Liver (tissue), 9 donors: ENCODE measurements around the gene PLCL1. TPM values are rescaled to one million over a fixed set of nuclear protein-coding genes. Genes with fewer than 3 reads are reported as not detected.

Experiments used
- DNase-seq: peaks from one replicate; pipeline ENCODE4 v3.0.0-alpha.2; 2017; ENCODE audit warnings: low spot score
- H3K27ac ChIP-seq, 2 donors: one replicate each; pipeline ENCODE4 v1.7.0; 2013; ENCODE audit warnings: inconsistent platforms in 2 of 2, low read length in 2 of 2, control low read depth in 1 of 2, low read depth in 1 of 2, mild to moderate bottlenecking in 1 of 2
- H3K27me3 ChIP-seq, 4 donors: one replicate each; pipeline versions ENCODE4 v1.6.1 to v1.7.0; 2013; ENCODE audit warnings: low read length in 3 of 4, inconsistent platforms in 1 of 4, mild to moderate bottlenecking in 1 of 4, moderate library complexity in 1 of 4; ENCODE audit not compliant: control insufficient read depth in 4 of 4, insufficient read depth in 4 of 4
- H3K36me3 ChIP-seq, 4 donors: one replicate each; pipeline versions ENCODE4 v1.6.1 to v1.7.0; 2013; ENCODE audit warnings: low read length in 3 of 4, mild to moderate bottlenecking in 3 of 4, low read depth in 1 of 4, moderate library complexity in 1 of 4; ENCODE audit not compliant: control insufficient read depth in 4 of 4, insufficient read depth in 3 of 4
- H3K4me1 ChIP-seq, 4 donors: one replicate each; pipeline versions ENCODE4 v1.6.1 to v1.7.0; 2013; ENCODE audit warnings: low read length in 3 of 4, mild to moderate bottlenecking in 3 of 4, moderate library complexity in 1 of 4; ENCODE audit not compliant: control insufficient read depth in 4 of 4, insufficient read depth in 4 of 4
- H3K4me3 ChIP-seq, 3 donors: one replicate each; pipeline versions ENCODE4 v1.6.1 to v1.7.0; 2013; ENCODE audit warnings: low read length in 3 of 3, control low read depth in 1 of 3, low read depth in 1 of 3, mild to moderate bottlenecking in 1 of 3
- H3K9ac ChIP-seq, 2 donors: one replicate each; pipeline ENCODE4 v1.7.0; 2013; ENCODE audit warnings: low read length in 2 of 2, mild to moderate bottlenecking in 2 of 2, moderate library complexity in 2 of 2, control low read depth in 1 of 2, low read depth in 1 of 2
- H3K9me3 ChIP-seq, 4 donors: one replicate each; pipeline versions ENCODE4 v1.6.1 to v1.7.0; 2013; ENCODE audit warnings: low read length in 3 of 4; ENCODE audit not compliant: control insufficient read depth in 4 of 4
- ATF3 ChIP-seq: IDR thresholded peaks from 2 replicates; pipeline ENCODE4 v1.6.1; 2016; ENCODE audit warnings: antibody characterized with exemption
- EGR1 ChIP-seq, 2 donors: IDR thresholded peaks; 2 replicates each; pipeline ENCODE4 v1.6.1; 2016 to 2018; ENCODE audit warnings: antibody characterized with exemption in 2 of 2, low read depth in 2 of 2
- FOXA1 ChIP-seq: IDR thresholded peaks from 2 replicates; pipeline ENCODE4 v1.6.1; 2016; ENCODE audit warnings: antibody characterized with exemption
- FOXA2 ChIP-seq: IDR thresholded peaks from 2 replicates; pipeline ENCODE4 v1.6.1; 2016; ENCODE audit warnings: antibody characterized with exemption
- HNF4A ChIP-seq, 2 donors: conservative IDR thresholded peaks; 2 replicates each; pipeline ENCODE4 v1.6.1; 2016; ENCODE audit warnings: antibody characterized with exemption in 2 of 2, mild to moderate bottlenecking in 2 of 2
- HNF4G ChIP-seq: IDR thresholded peaks from 2 replicates; pipeline ENCODE4 v1.6.1; 2016; ENCODE audit warnings: antibody characterized with exemption
- JUND ChIP-seq, 2 donors: IDR thresholded peaks; 2 replicates each; pipeline ENCODE4 v1.6.1; 2016; ENCODE audit warnings: antibody characterized with exemption in 2 of 2
- MAX ChIP-seq: IDR thresholded peaks from 2 replicates; pipeline ENCODE4 v1.6.1; 2016; ENCODE audit warnings: antibody characterized with exemption
- NR2F2 ChIP-seq: IDR thresholded peaks from 2 replicates; pipeline ENCODE4 v1.6.1; 2016; ENCODE audit warnings: antibody characterized with exemption
- RAD21 ChIP-seq, 2 donors: IDR thresholded peaks; 2 replicates each; pipeline ENCODE4 v1.6.1; 2016; ENCODE audit warnings: antibody characterized with exemption in 2 of 2, mild to moderate bottlenecking in 2 of 2
- RXRA ChIP-seq, 2 donors: IDR thresholded peaks; 2 replicates each; pipeline ENCODE4 v1.6.1; 2017 to 2018; ENCODE audit warnings: antibody characterized with exemption in 2 of 2, mild to moderate bottlenecking in 1 of 2
- SP1 ChIP-seq: IDR thresholded peaks from 2 replicates; pipeline ENCODE4 v1.6.1; 2018; ENCODE audit warnings: antibody characterized with exemption, mild to moderate bottlenecking
- YY1 ChIP-seq: IDR thresholded peaks from 2 replicates; pipeline ENCODE4 v1.6.1; 2016; ENCODE audit warnings: antibody characterized with exemption, mild to moderate bottlenecking
- ZBTB33 ChIP-seq: IDR thresholded peaks from 2 replicates; pipeline ENCODE4 v1.6.1; 2016; ENCODE audit warnings: antibody characterized with exemption
- polyA plus RNA-seq, 2 donors: library from polyadenylated mRNA; stranded (reverse) in 1 of 2; unstranded in 1 of 2; fragments of 200-250 nt in 1 of 2; fragments of >200 nt in 1 of 2; fragmentation: Nextera tagmentation in 1 of 2; extraction: Ambion mirVana in 1 of 2; gene quantifications; one replicate each; pipeline versions ENCODE4 v1.2.1 to v1.2.3, GENCODE V29; 2013 to 2015
- total RNA-seq, 2 donors: library from RNA; depleted of rRNA; stranded (reverse); fragments of >200 nt; gene quantifications; one replicate each; pipeline ENCODE4 v1.2.3, GENCODE V29; 2014
- TF ChIP-seq, protein P1 (sequence below): fragments of 150-350 bp; IDR thresholded peaks from 2 replicates; pipeline ENCODE4 v1.5.1; 2017; ENCODE audit warnings: improper control_type of control experiment, low read depth, low read length; ENCODE audit not compliant: missing input control
- TF ChIP-seq, protein P2 (sequence below): IDR thresholded peaks from 2 replicates; pipeline ENCODE4 v1.6.1; 2016; ENCODE audit warnings: antibody characterized with exemption, mild to moderate bottlenecking
- donor health status: healthy.
- donor health status: healthy.
- donor health status: healthy.
- donor health status: healthy.
- donor health status: healthy.

PLCL1 gene
- total and polyA plus RNA-seq, 4 donors, result 0.08 to 0.59 (median 0.31) TPM

DNA sequence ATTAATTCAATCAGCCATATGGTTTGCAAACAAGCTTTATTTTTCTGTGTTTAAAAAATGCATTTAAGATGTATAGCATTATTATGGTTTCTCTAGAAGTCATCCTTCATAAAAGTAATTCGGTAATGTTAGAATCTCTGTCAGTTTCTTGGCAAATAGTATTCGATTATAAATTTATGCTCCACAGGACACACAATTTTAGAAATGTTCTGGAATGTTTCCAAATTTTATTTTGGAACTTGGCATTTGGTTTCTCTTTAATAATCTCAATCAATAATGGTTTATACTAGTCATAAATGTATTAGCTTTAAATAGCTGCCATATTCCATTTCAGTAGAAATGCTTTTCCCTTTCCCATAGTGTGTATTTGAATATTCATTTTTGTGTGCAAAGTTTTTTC, 156.4 kb downstream of the PLCL1 start (continued):
- no peak for TF ChIP-seq HNF4G
- TF ChIP-seq, protein P1, sequence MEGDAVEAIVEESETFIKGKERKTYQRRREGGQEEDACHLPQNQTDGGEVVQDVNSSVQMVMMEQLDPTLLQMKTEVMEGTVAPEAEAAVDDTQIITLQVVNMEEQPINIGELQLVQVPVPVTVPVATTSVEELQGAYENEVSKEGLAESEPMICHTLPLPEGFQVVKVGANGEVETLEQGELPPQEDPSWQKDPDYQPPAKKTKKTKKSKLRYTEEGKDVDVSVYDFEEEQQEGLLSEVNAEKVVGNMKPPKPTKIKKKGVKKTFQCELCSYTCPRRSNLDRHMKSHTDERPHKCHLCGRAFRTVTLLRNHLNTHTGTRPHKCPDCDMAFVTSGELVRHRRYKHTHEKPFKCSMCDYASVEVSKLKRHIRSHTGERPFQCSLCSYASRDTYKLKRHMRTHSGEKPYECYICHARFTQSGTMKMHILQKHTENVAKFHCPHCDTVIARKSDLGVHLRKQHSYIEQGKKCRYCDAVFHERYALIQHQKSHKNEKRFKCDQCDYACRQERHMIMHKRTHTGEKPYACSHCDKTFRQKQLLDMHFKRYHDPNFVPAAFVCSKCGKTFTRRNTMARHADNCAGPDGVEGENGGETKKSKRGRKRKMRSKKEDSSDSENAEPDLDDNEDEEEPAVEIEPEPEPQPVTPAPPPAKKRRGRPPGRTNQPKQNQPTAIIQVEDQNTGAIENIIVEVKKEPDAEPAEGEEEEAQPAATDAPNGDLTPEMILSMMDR, result no peak
- TF ChIP-seq EGR1 (IDR thresholded peaks at IDR 0.05; ENCODE audit: low read depth in 2 of 2), result no peak

GRCh38 chr2:197964720-197965119, 160.3 kb downstream of the PLCL1 start:
- H3K4me3 ChIP-seq, result no peak overlapping the region
- no peak for TF ChIP-seq HNF4A (conservative IDR thresholded peaks at IDR 0.05)
- no peak for TF ChIP-seq ATF3
- no peak for TF ChIP-seq YY1
- no peak for TF ChIP-seq SP1
- no peak for TF ChIP-seq RAD21 (IDR thresholded peaks at IDR 0.05)
- TF ChIP-seq, protein P1, result no peak
- TF ChIP-seq MAX, result no peak
- no peak for TF ChIP-seq RXRA (IDR thresholded peaks at IDR 0.05)
- no peak for TF ChIP-seq HNF4G
- TF ChIP-seq JUND (IDR thresholded peaks at IDR 0.05), result no peak
- TF ChIP-seq FOXA1, result no peak
- TF ChIP-seq, protein P2, sequence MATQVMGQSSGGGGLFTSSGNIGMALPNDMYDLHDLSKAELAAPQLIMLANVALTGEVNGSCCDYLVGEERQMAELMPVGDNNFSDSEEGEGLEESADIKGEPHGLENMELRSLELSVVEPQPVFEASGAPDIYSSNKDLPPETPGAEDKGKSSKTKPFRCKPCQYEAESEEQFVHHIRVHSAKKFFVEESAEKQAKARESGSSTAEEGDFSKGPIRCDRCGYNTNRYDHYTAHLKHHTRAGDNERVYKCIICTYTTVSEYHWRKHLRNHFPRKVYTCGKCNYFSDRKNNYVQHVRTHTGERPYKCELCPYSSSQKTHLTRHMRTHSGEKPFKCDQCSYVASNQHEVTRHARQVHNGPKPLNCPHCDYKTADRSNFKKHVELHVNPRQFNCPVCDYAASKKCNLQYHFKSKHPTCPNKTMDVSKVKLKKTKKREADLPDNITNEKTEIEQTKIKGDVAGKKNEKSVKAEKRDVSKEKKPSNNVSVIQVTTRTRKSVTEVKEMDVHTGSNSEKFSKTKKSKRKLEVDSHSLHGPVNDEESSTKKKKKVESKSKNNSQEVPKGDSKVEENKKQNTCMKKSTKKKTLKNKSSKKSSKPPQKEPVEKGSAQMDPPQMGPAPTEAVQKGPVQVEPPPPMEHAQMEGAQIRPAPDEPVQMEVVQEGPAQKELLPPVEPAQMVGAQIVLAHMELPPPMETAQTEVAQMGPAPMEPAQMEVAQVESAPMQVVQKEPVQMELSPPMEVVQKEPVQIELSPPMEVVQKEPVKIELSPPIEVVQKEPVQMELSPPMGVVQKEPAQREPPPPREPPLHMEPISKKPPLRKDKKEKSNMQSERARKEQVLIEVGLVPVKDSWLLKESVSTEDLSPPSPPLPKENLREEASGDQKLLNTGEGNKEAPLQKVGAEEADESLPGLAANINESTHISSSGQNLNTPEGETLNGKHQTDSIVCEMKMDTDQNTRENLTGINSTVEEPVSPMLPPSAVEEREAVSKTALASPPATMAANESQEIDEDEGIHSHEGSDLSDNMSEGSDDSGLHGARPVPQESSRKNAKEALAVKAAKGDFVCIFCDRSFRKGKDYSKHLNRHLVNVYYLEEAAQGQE, result no peak
- no peak for TF ChIP-seq NR2F2
- TF ChIP-seq EGR1 (IDR thresholded peaks at IDR 0.05; ENCODE audit: low read depth in 2 of 2), result no peak
- no peak for TF ChIP-seq ZBTB33
- no peak for TF ChIP-seq FOXA2

More at GRCh38 chr2:197964720-197965119, 160.3 kb downstream of the PLCL1 start:
- H3K9me3 ChIP-seq, result peaks cover 0 to 9% (median 3%) of the 10 kb centered on the region in 4 donors
- DNase-seq, result no peak
- H3K27me3 ChIP-seq, result peaks cover 0 to 3% (median 0%) of the 10 kb centered on the region in 4 donors
- no peaks in the 10 kb centered on the region for H3K36me3 ChIP-seq
- no peak overlapping the region for H3K9ac ChIP-seq
- H3K27ac ChIP-seq, result no peak overlapping the region
- no peaks in the 10 kb centered on the region for H3K4me1 ChIP-seq
